Measurements from ENCODE around the gene CHIC2. TPM values are rescaled to one million over a fixed set of nuclear protein-coding genes. Genes with fewer than 3 reads are reported as not detected.
"Not testable (repeated sequence)": the region's sequence is repeated elsewhere in the genome, so short reads cannot be mapped to it uniquely, and the experiment has no call there.

The CHIC2 gene
- total RNA-seq, 4 donors from 2014 or later: 29.8 to 40.4 (median 33.6) TPM

DNA sequence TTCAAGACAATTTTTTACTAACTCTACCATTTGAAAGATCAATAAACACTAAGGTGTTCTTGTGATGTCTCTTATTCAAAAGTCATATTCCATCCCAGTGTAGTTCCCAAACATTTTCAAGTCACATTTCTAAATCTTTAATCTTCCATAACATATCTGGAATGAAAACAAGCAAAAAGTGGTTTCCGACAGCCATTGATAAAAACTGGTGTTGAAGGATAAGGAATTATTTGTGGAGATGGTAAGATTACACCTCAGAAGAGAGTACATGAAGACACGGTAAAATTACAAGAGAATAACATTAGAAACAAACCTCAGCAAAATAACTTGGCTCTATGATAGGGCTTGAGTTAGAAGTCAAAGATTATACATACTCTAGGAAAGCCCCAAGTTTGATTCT is 4.3 kb downstream of the CHIC2 start:
- intact Hi-C loops (cut with DNase I): loop anchor here (10.0 kb wide), 1 partner anchor 685 kb away; the partner anchor contains the start of gene FIP1L1
- peaks cover 43 to 71% (median 66%) of the 10 kb centered on the region in 4 donors for H3K4me1 ChIP-seq
- TF ChIP-seq, protein P1, sequence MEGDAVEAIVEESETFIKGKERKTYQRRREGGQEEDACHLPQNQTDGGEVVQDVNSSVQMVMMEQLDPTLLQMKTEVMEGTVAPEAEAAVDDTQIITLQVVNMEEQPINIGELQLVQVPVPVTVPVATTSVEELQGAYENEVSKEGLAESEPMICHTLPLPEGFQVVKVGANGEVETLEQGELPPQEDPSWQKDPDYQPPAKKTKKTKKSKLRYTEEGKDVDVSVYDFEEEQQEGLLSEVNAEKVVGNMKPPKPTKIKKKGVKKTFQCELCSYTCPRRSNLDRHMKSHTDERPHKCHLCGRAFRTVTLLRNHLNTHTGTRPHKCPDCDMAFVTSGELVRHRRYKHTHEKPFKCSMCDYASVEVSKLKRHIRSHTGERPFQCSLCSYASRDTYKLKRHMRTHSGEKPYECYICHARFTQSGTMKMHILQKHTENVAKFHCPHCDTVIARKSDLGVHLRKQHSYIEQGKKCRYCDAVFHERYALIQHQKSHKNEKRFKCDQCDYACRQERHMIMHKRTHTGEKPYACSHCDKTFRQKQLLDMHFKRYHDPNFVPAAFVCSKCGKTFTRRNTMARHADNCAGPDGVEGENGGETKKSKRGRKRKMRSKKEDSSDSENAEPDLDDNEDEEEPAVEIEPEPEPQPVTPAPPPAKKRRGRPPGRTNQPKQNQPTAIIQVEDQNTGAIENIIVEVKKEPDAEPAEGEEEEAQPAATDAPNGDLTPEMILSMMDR (IDR thresholded peaks at IDR 0.05): no peak
- TF ChIP-seq POLR2AphosphoS5 (IDR thresholded peaks at IDR 0.05): no peak
- TF ChIP-seq POLR2A (IDR thresholded peaks at IDR 0.05; ENCODE audit: low read depth): no peak
- TF ChIP-seq EP300 (IDR thresholded peaks at IDR 0.05): no peak
- no peak for DNase-seq (ENCODE audit: extremely low spot score)
- H3K27me3 ChIP-seq: no peaks in the 10 kb centered on the region
- H3K9me3 ChIP-seq: no peaks in the 10 kb centered on the region
- 75% methylated on average over 2 of the region's 2 CpGs for WGBS
- H3K36me3 ChIP-seq: no peaks in the 10 kb centered on the region
- H3K27ac ChIP-seq (replicated peaks in 1 of 4): no peak overlapping the region
- no peak overlapping the region for H3K4me3 ChIP-seq

DNA sequence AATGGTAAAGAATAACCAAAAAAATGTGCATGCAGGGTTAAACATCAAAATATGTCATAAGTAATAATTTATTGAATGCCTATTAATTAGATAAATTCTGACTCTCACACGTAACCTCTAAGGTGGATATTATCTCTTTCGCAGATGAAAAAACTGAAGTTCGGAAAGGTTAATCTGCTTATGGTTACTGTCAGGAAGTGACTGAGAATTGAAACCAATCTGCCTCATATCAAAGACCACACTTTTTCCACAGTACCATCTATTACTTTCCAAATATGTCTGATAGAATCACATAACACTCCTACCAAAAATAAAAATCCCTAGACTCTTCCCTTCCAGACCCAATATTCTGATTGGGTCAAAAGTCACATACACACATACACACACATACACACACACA is 6.2 kb downstream of the CHIC2 start:
- Histone ChIP-seq H3K9me3 (no peaks in the 10 kb centered on the region), H3K4me3 (no peak overlapping the region), H3K27ac (replicated peaks in 1 of 4) (no peak overlapping the region), H3K27me3 (no peaks in the 10 kb centered on the region), H3K4me1 (peaks cover 42 to 78% (median 67%) of the 10 kb centered on the region in 4 donors), H3K36me3 (no peaks in the 10 kb centered on the region)
- intact Hi-C loops (cut with DNase I): no loop called here
- DNase-seq (ENCODE audit: extremely low spot score): no peak
- 81% methylated on average over 3 of the region's 3 CpGs for WGBS
- TF ChIP-seq EP300 (IDR thresholded peaks at IDR 0.05) (no peak), POLR2A (IDR thresholded peaks at IDR 0.05; ENCODE audit: low read depth) (no peak), POLR2AphosphoS5 (IDR thresholded peaks at IDR 0.05) (no peak)

DNA sequence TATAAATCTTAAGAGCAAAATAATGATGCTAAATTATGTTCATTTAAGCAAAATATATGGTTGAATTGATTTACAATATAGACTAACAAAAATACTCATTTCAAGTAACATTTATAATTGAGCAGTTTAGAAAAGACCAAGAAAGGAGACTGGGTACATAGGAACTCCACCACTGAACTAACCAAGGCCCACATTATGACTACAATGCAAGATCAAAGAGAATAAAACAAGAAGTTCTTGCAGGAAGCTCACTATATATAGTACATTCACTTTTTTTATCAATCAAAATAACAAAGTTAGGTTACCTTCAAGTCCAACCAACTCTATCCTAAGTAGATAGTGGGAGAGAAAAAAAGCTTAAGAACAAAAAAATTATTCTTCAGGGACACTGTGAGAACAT is 8.0 kb downstream of the CHIC2 start:
- no peak overlapping the region for H3K27ac ChIP-seq (replicated peaks in 1 of 4)
- DNase-seq (ENCODE audit: extremely low spot score): no peak
- intact Hi-C loops (cut with DNase I): no loop called here
- TF ChIP-seq EP300 (IDR thresholded peaks at IDR 0.05): no peak
- no peak for TF ChIP-seq POLR2A (IDR thresholded peaks at IDR 0.05; ENCODE audit: low read depth)
- TF ChIP-seq, protein P1 (IDR thresholded peaks at IDR 0.05): no peak
- no peak for TF ChIP-seq POLR2AphosphoS5 (IDR thresholded peaks at IDR 0.05)
- no peak overlapping the region for H3K4me3 ChIP-seq
- H3K36me3 ChIP-seq: no peaks in the 10 kb centered on the region
- H3K4me1 ChIP-seq: peaks cover 36 to 75% (median 63%) of the 10 kb centered on the region in 4 donors
- H3K9me3 ChIP-seq: no peaks in the 10 kb centered on the region
- no peaks in the 10 kb centered on the region for H3K27me3 ChIP-seq

DNA sequence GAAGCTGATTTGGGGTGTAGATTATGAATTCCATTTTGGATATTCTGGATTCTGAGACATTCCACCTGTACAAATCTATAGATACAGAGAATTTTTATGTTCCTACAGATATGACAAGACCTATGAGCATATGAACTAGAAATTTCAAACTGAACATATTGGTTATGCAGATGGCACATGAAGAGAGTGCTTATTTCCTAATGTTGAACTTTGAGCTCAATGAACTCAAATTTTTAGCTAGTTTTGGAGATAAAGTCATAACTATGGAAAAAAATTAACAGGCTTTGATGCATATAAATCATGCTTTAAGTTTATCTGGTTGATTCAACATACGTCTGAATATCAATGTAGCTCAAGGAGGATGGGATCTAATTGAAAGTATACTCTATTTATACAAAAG is 8.9 kb downstream of the CHIC2 start:
- Histone ChIP-seq H3K27ac (replicated peaks in 1 of 4) (no peak overlapping the region), H3K27me3 (no peaks in the 10 kb centered on the region), H3K4me3 (no peak overlapping the region), H3K36me3 (no peaks in the 10 kb centered on the region), H3K4me1 (peaks cover 33 to 75% (median 61%) of the 10 kb centered on the region in 4 donors), H3K9me3 (no peaks in the 10 kb centered on the region)
- WGBS: 97% methylated on average over 1 of the region's 1 CpG
- TF ChIP-seq, protein P1 (IDR thresholded peaks at IDR 0.05): no peak
- TF ChIP-seq POLR2A (IDR thresholded peaks at IDR 0.05; ENCODE audit: low read depth) (no peak), POLR2AphosphoS5 (IDR thresholded peaks at IDR 0.05) (no peak), EP300 (IDR thresholded peaks at IDR 0.05) (no peak)
- DNase-seq (ENCODE audit: extremely low spot score): no peak
- intact Hi-C loops (cut with DNase I): no loop called here

DNA sequence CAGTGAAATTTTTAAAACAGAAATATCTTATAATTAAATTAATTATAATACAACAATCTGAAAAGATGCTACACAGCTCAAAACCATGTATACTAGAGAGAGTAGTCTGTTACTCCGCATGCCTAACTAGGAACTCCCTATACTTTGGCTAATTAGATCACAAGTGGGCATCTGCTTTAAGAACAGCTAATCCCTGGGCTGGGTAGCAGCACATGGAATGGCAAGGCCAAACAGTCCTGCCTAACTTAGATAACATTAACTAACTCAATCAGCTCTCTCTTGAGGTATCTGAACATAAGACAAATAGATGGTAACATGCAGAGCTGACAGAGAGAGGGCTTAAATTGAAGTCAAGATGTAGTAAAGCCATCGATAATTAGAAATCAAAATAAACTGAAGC is 9.9 kb downstream of the CHIC2 start:
- no peak overlapping the region for H3K4me3 ChIP-seq
- WGBS: 96% methylated on average over 2 of the region's 2 CpGs
- no peak for DNase-seq (ENCODE audit: extremely low spot score)
- intact Hi-C loops (cut with DNase I): no loop called here
- H3K9me3 ChIP-seq: no peaks in the 10 kb centered on the region
- H3K4me1 ChIP-seq: peaks cover 38 to 70% (median 61%) of the 10 kb centered on the region in 4 donors
- no peak for TF ChIP-seq EP300 (IDR thresholded peaks at IDR 0.05)
- no peak for TF ChIP-seq POLR2AphosphoS5 (IDR thresholded peaks at IDR 0.05)
- TF ChIP-seq, protein P1 (IDR thresholded peaks at IDR 0.05): no peak
- H3K27me3 ChIP-seq: no peaks in the 10 kb centered on the region
- H3K27ac ChIP-seq (replicated peaks in 1 of 4): no peak overlapping the region
- H3K36me3 ChIP-seq: no peaks in the 10 kb centered on the region

DNA sequence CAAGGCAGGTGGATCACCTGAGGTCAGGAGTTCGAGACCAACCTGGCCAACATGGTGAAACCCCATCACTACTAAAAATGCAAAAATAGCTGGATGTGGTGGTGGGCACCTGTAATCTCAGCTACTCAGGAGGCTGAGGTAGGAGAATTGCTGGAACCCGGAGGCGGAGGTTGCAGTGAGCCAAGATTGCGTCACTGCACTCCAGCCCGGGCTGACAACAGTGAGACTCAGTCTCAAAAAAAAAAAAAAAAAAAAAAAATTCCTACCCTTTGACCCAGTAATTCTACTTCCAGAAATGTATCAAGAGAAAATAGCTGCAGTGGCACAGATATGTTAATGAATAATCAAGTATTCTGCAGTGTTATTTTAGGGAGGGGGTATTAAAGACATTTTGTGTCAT is 11.1 kb downstream of the CHIC2 start:
- H3K27ac ChIP-seq (replicated peaks in 1 of 4); DNase-seq (ENCODE audit: extremely low spot score); intact Hi-C loops (cut with DNase I); H3K36me3 ChIP-seq; H3K4me3 ChIP-seq; H3K27me3 ChIP-seq; H3K9me3 ChIP-seq: not testable (repeated sequence)
- H3K4me1 ChIP-seq: peaks cover 33 to 59% (median 53%) of the 10 kb centered on the region in 4 donors
- WGBS: 82% methylated on average over 5 of the region's 5 CpGs
